Aorta (tissue), 5 donors: ENCODE results near the gene ZNF451. TPM values are rescaled to one million over a fixed set of nuclear protein-coding genes. Genes with fewer than 3 reads are reported as not detected.

ENCODE experiments used
- ATAC-seq: fragments of 200-7000 bp; cut with Tn5 transposase; one replicate; pipeline ENCODE4 v1.9.1; 2022; ENCODE audit warnings: moderate library complexity; ENCODE audit not compliant: low FRiP score
- DNase-seq, 2 donors: peaks; one replicate each; pipeline ENCODE4 v3.0.0-alpha.2; 2020
- H3K27ac ChIP-seq, 2 donors: one replicate each; pipeline ENCODE4 v1.5.1; 2013; ENCODE audit warnings: low read length in 2 of 2, mild to moderate bottlenecking in 2 of 2, moderate library complexity in 2 of 2, control low read depth in 1 of 2, inconsistent platforms in 1 of 2, low read depth in 1 of 2
- H3K27me3 ChIP-seq, 2 donors: one replicate each; pipeline ENCODE4 v1.6.1; 2013; ENCODE audit warnings: control low read depth in 1 of 2, low read length in 1 of 2, mild to moderate bottlenecking in 1 of 2, moderate library complexity in 1 of 2; ENCODE audit not compliant: insufficient read depth in 2 of 2, control insufficient read depth in 1 of 2
- H3K36me3 ChIP-seq, 2 donors: one replicate each; pipeline ENCODE4 v1.6.1; 2013; ENCODE audit warnings: control low read depth in 1 of 2, low read length in 1 of 2, mild to moderate bottlenecking in 1 of 2; ENCODE audit not compliant: insufficient read depth in 2 of 2, control insufficient read depth in 1 of 2
- H3K4me1 ChIP-seq, 2 donors: one replicate each; pipeline ENCODE4 v1.6.1; 2013; ENCODE audit warnings: low read length in 2 of 2, control low read depth in 1 of 2, mild to moderate bottlenecking in 1 of 2, moderate library complexity in 1 of 2; ENCODE audit not compliant: insufficient read depth in 2 of 2, control insufficient read depth in 1 of 2
- H3K4me3 ChIP-seq, 2 donors: one replicate each; pipeline ENCODE4 v1.5.1; 2013; ENCODE audit warnings: low read length in 2 of 2, control low read depth in 1 of 2, mild to moderate bottlenecking in 1 of 2
- H3K9me3 ChIP-seq: one replicate; pipeline ENCODE4 v1.6.1; 2013; ENCODE audit warnings: mild to moderate bottlenecking, low read length; ENCODE audit not compliant: control insufficient read depth
- WGBS, 2 donors: extraction: QIAGEN DNeasy Blood & Tissue Kit; methylation state at CpG; one replicate each; pipeline ENCODE4 v1.1.7; 2013; 5-methylcytosine and 5-hydroxymethylcytosine counted together
- intact Hi-C, 2 donors: fragments of 100-400 bp; cut with DNase I; formaldehyde crosslinking; loops; one replicate each; pipeline versions ENCODE4 v1.14.2 to v1.15.0; 2022
- polyA plus RNA-seq, 2 donors: library from polyadenylated mRNA; stranded (reverse); fragments of 200-250 nt; gene quantifications; one replicate each; pipeline ENCODE4 v1.2.3, GENCODE V29; 2013
- total RNA-seq, 2 donors: library from RNA; stranded (reverse); fragmentation: NEBNext Ultra II Directional; extraction: Animal tissue kit (Norgen Biotek cat#: 25700); gene quantifications; one replicate each; pipeline ENCODE4 v1.2.1, GENCODE V29; 2021
- donor health status: healthy with polysubstance abuse.
- donor health status: Bipolar disorder and iron deficiency.
- donor health status: DM: no; HTN: no; CAD: no.
- donor health status: DM: no; HTN: no; CAD: no.
- donor health status: DM: yes; HTN: yes; CAD: no.

ZNF451 gene
- total and polyA plus RNA-seq, 4 donors, result 6.3 to 66.2 (median 38.9) TPM

- intact Hi-C loops, result no loop called here
- ATAC-seq, result no peak
- Histone ChIP-seq H3K27ac (no peak overlapping the region), H3K4me3 (no peak overlapping the region), H3K4me1 (no peaks in the 10 kb centered on the region), H3K36me3 (peaks cover 11 to 15% of the 10 kb centered on the region in 2 donors), H3K9me3 (no peaks in the 10 kb centered on the region), H3K27me3 (no peaks in the 10 kb centered on the region)
- DNase-seq, result no peak
- WGBS, 2 donors, result 86 to 89% methylated on average over 5 of the region's 5 CpGs
Measured at GRCh38 chr6:57104336-57104735, 14.3 kb downstream of the ZNF451 start.

- intact Hi-C loops, result no loop called here
Measured at GRCh38 chr6:57106990-57107389, 17.0 kb downstream of the ZNF451 start.

GRCh38 chr6:57108691-57109090, 18.7 kb downstream of the ZNF451 start:
- no peaks in the 10 kb centered on the region for H3K36me3 ChIP-seq
- no peak overlapping the region for H3K4me3 ChIP-seq
- 74 to 81% methylated on average over 1 of the region's 1 CpG for WGBS, 2 donors
- DNase-seq (no peak), ATAC-seq (no peak)
- H3K4me1 ChIP-seq, result no peaks in the 10 kb centered on the region
- H3K27me3 ChIP-seq, result no peaks in the 10 kb centered on the region
- H3K27ac ChIP-seq, result no peak overlapping the region
- no peaks in the 10 kb centered on the region for H3K9me3 ChIP-seq
- intact Hi-C loops, result no loop called here

More at GRCh38 chr6:57106990-57107389, 17.0 kb downstream of the ZNF451 start:
- WGBS, 2 donors, result 98 to 100% methylated on average over 1 of the region's 1 CpG
- no peak for DNase-seq
- peaks cover 2 to 3% of the 10 kb centered on the region in 2 donors for H3K36me3 ChIP-seq
- H3K4me3 ChIP-seq, result no peak overlapping the region
- no peaks in the 10 kb centered on the region for H3K27me3 ChIP-seq
- H3K27ac ChIP-seq, result no peak overlapping the region
- no peaks in the 10 kb centered on the region for H3K9me3 ChIP-seq
- ATAC-seq, result no peak
- H3K4me1 ChIP-seq, result no peaks in the 10 kb centered on the region

- H3K27ac ChIP-seq, result no peak overlapping the region
- no peaks in the 10 kb centered on the region for H3K36me3 ChIP-seq
- no peaks in the 10 kb centered on the region for H3K9me3 ChIP-seq
- intact Hi-C loops, result no loop called here
- no peak overlapping the region for H3K4me3 ChIP-seq
- DNase-seq, result no peak
- H3K4me1 ChIP-seq, result no peaks in the 10 kb centered on the region
- H3K27me3 ChIP-seq, result no peaks in the 10 kb centered on the region
- no peak for ATAC-seq
Measured at GRCh38 chr6:57109880-57110279, 19.9 kb downstream of the ZNF451 start.

- no peaks in the 10 kb centered on the region for H3K27me3 ChIP-seq
- no peaks in the 10 kb centered on the region for H3K4me1 ChIP-seq
- H3K9me3 ChIP-seq, result no peaks in the 10 kb centered on the region
- H3K4me3 ChIP-seq, result no peak overlapping the region
- DNase-seq (no peak), ATAC-seq (no peak)
- H3K27ac ChIP-seq, result no peak overlapping the region
- no peaks in the 10 kb centered on the region for H3K36me3 ChIP-seq
- intact Hi-C loops, result no loop called here
- 93% methylated on average over 6 of the region's 6 CpGs for WGBS, 2 donors
Measured at GRCh38 chr6:57113105-57113504, 23.1 kb downstream of the ZNF451 start.

GRCh38 chr6:57116776-57117175, 26.8 kb downstream of the ZNF451 start:
- Histone ChIP-seq H3K27ac (no peak overlapping the region), H3K9me3 (no peaks in the 10 kb centered on the region), H3K4me1 (no peaks in the 10 kb centered on the region), H3K36me3 (no peaks in the 10 kb centered on the region), H3K4me3 (no peak overlapping the region), H3K27me3 (no peaks in the 10 kb centered on the region)
- DNase-seq (no peak), ATAC-seq (no peak)
- WGBS, 2 donors, result 0 to 3% methylated on average over 1 of the region's 1 CpG
- intact Hi-C loops, result no loop called here

GRCh38 chr6:57117796-57118195, 27.8 kb downstream of the ZNF451 start:
- Histone ChIP-seq H3K4me1 (no peaks in the 10 kb centered on the region), H3K9me3 (no peaks in the 10 kb centered on the region), H3K4me3 (no peak overlapping the region), H3K27me3 (no peaks in the 10 kb centered on the region), H3K27ac (no peak overlapping the region), H3K36me3 (no peaks in the 10 kb centered on the region)
- DNase-seq (no peak), ATAC-seq (no peak)
- intact Hi-C loops, result no loop called here
- WGBS, 2 donors, result 74 to 84% methylated on average over 2 of the region's 2 CpGs

- H3K36me3 ChIP-seq, result no peaks in the 10 kb centered on the region
- H3K4me3 ChIP-seq, result no peak overlapping the region
- H3K9me3 ChIP-seq, result no peaks in the 10 kb centered on the region
- H3K4me1 ChIP-seq, result no peaks in the 10 kb centered on the region
- ATAC-seq, result no peak
- 93 to 97% methylated on average over 1 of the region's 1 CpG for WGBS, 2 donors
- intact Hi-C loops, result no loop called here
- DNase-seq, result no peak
- H3K27me3 ChIP-seq, result no peaks in the 10 kb centered on the region
- H3K27ac ChIP-seq, result no peak overlapping the region
Measured at GRCh38 chr6:57123111-57123510, 33.1 kb downstream of the ZNF451 start.

- Histone ChIP-seq H3K36me3 (no peaks in the 10 kb centered on the region), H3K4me1 (peaks cover 2 to 6% of the 10 kb centered on the region in 2 donors), H3K4me3 (no peak overlapping the region), H3K27ac (no peak overlapping the region), H3K9me3 (no peaks in the 10 kb centered on the region), H3K27me3 (no peaks in the 10 kb centered on the region)
- no peak for DNase-seq
- intact Hi-C loops, result no loop called here
- no peak for ATAC-seq
Measured at GRCh38 chr6:57127763-57128162, 37.8 kb downstream of the ZNF451 start.
